CD8-positive, alpha-beta memory T cell (primary cell): ENCODE data around the gene FAM241B. TPM values are rescaled to one million over a fixed set of nuclear protein-coding genes. Genes with fewer than 3 reads are reported as not detected.

ENCODE experiments used
- CTCF ChIA-PET: fragments of 350-600 bp; sonication (Branson Sonifier 250); formaldehyde crosslinking; loops from one replicate; lab custom pipeline; 2021; ENCODE audit warnings: antibody characterized with exemption; lab: Charles Lee
- POLR2A ChIA-PET: fragments of 350-600 bp; sonication (Branson Sonifier 250); formaldehyde crosslinking; loops from one replicate; lab custom pipeline; 2021; ENCODE audit warnings: antibody characterized with exemption; lab: Charles Lee
- DNase-seq, 5 donors: peaks; one replicate each; pipeline versions ENCODE4 v3.0.0 to v3.0.0-alpha.2; 2020 to 2022; ENCODE audit warnings: mixed read lengths in 1 of 5
- H3K27ac ChIP-seq: one replicate; pipeline ENCODE4 v1.7.0; 2013; ENCODE audit warnings: low read depth, mild to moderate bottlenecking, low read length, moderate library complexity
- H3K27me3 ChIP-seq: 2 replicates; pipeline ENCODE4 v1.7.0; 2013; ENCODE audit warnings: low read length, mild to moderate bottlenecking; ENCODE audit not compliant: insufficient read depth, poor library complexity, severe bottlenecking
- H3K36me3 ChIP-seq: 2 replicates; pipeline ENCODE4 v1.7.0; 2013; ENCODE audit warnings: mild to moderate bottlenecking, low read length, moderate library complexity; ENCODE audit not compliant: insufficient read depth
- H3K4me1 ChIP-seq: 2 replicates; pipeline ENCODE4 v1.7.0; 2013; ENCODE audit warnings: mild to moderate bottlenecking, low read length, moderate library complexity; ENCODE audit not compliant: insufficient read depth
- H3K4me3 ChIP-seq: 2 replicates; pipeline ENCODE4 v1.7.0; 2013; ENCODE audit warnings: mild to moderate bottlenecking, low read length
- H3K9me3 ChIP-seq: 2 replicates; pipeline ENCODE4 v1.7.0; 2013; ENCODE audit warnings: mild to moderate bottlenecking, low read length
- H3K27ac Mint-ChIP-seq, 8 donors: one replicate each; pipeline ENCODE4 v1.8.0; 2020 to 2021; ENCODE audit warnings: mixed read lengths in 8 of 8, mild to moderate bottlenecking in 6 of 8, inconsistent platforms in 3 of 8, moderate library complexity in 3 of 8
- H3K27me3 Mint-ChIP-seq, 2 donors: one replicate each; pipeline ENCODE4 v1.8.0; 2020 to 2021; ENCODE audit warnings: mixed read lengths in 2 of 2, mild to moderate bottlenecking in 1 of 2, moderate library complexity in 1 of 2
- H3K36me3 Mint-ChIP-seq, 3 donors: one replicate each; pipeline ENCODE4 v1.8.0; 2020 to 2021; ENCODE audit warnings: mixed read lengths in 3 of 3, inconsistent platforms in 1 of 3, mild to moderate bottlenecking in 1 of 3
- H3K4me1 Mint-ChIP-seq, 3 donors: one replicate each; pipeline ENCODE4 v1.8.0; 2020 to 2021; ENCODE audit warnings: mixed read lengths in 3 of 3, inconsistent platforms in 1 of 3, mild to moderate bottlenecking in 1 of 3
- H3K4me3 Mint-ChIP-seq, 7 donors: one replicate each; pipeline ENCODE4 v1.8.0; 2020 to 2021; ENCODE audit warnings: mixed read lengths in 7 of 7, mild to moderate bottlenecking in 6 of 7, moderate library complexity in 4 of 7, inconsistent platforms in 2 of 7
- H3K9me3 Mint-ChIP-seq, 5 donors: one replicate each; pipeline ENCODE4 v1.8.0; 2020 to 2022; ENCODE audit warnings: mixed read lengths in 5 of 5, mild to moderate bottlenecking in 3 of 5, moderate library complexity in 2 of 5, inconsistent platforms in 1 of 5
- polyA plus RNA-seq: library from polyadenylated mRNA; unstranded; fragments of 300-500 nt; fragmentation: Illumina TruSeq; gene quantifications from one replicate; pipeline ENCODE4 v1.2.3, GENCODE V29; 2021
- total RNA-seq, 2 experiments: library from RNA; stranded (reverse); gene quantifications; one replicate each; pipeline ENCODE4 v1.2.3, GENCODE V29; 2021

Gene FAM241B
- total and polyA plus RNA-seq, 3 experiments from 2014 or later: 10.6 to 11.8 (median 10.8) TPM

- peaks cover 0 to 9% (median 0%) of the 10 kb centered on the region in 3 donors for H3K36me3 Mint-ChIP-seq
- no peak for DNase-seq
- H3K4me1 Mint-ChIP-seq: no peaks in the 10 kb centered on the region
- Histone ChIP-seq H3K4me3 (no peak overlapping the region), H3K27ac (no peak overlapping the region), H3K9me3 (peaks cover under 1% of the 10 kb centered on the region), H3K27me3 (no peaks in the 10 kb centered on the region), H3K36me3 (no peaks in the 10 kb centered on the region), H3K4me1 (no peaks in the 10 kb centered on the region)
- H3K27me3 Mint-ChIP-seq: peaks cover 4 to 8% of the 10 kb centered on the region in 2 donors
- peaks cover 0 to 11% (median 6%) of the 10 kb centered on the region in 5 donors for H3K9me3 Mint-ChIP-seq
- CTCF ChIA-PET: interaction anchor here (1.1 to 1.8 kb wide), 3 partner anchors 15 to 26 kb away, joined by 3 to 4 read pairs (median 3); no protein-coding TSS in a partner anchor
- no peak overlapping the region for H3K4me3 Mint-ChIP-seq
- POLR2A ChIA-PET: no interaction called here
- H3K27ac Mint-ChIP-seq: no peak overlapping the region
Observed at GRCh38 chr10:69614130-69614529, 15.9 kb upstream of the FAM241B start.

GRCh38 chr10:69616358-69616757 is 13.7 kb upstream of the FAM241B start:
- no peak for DNase-seq
- Mint-ChIP-seq H3K4me3 (no peak overlapping the region), H3K27ac (no peak overlapping the region), H3K4me1 (peaks cover 9 to 12% (median 10%) of the 10 kb centered on the region in 3 donors), H3K9me3 (no peaks in the 10 kb centered on the region), H3K27me3 (peaks cover 8 to 14% of the 10 kb centered on the region in 2 donors), H3K36me3 (no peaks in the 10 kb centered on the region)
- H3K27ac ChIP-seq: no peak overlapping the region
- CTCF ChIA-PET: no interaction called here
- H3K4me3 ChIP-seq: no peak overlapping the region
- H3K4me1 ChIP-seq: peaks cover 12% of the 10 kb centered on the region
- POLR2A ChIA-PET: no interaction called here
- no peaks in the 10 kb centered on the region for H3K36me3 ChIP-seq
- no peaks in the 10 kb centered on the region for H3K27me3 ChIP-seq
- no peaks in the 10 kb centered on the region for H3K9me3 ChIP-seq

- CTCF ChIA-PET: interaction anchor here (0.5 to 2.0 kb wide), 3 partner anchors 11 to 299 kb away, joined by 3 to 7 read pairs (median 3); partner anchors contain the start of gene FAM241B
Observed at GRCh38 chr10:69618746-69619145, 11.3 kb upstream of the FAM241B start.

GRCh38 chr10:69619626-69620025 is 10.4 kb upstream of the FAM241B start:
- Mint-ChIP-seq H3K27ac (peak overlapping the region in 1 of 8 donors; percentile 68), H3K27me3 (peaks cover 8 to 14% of the 10 kb centered on the region in 2 donors), H3K4me1 (peaks cover 26 to 28% (median 27%) of the 10 kb centered on the region in 3 donors), H3K9me3 (peaks cover 0 to 14% (median 5%) of the 10 kb centered on the region in 5 donors), H3K36me3 (peaks cover 0 to 7% (median 1%) of the 10 kb centered on the region in 3 donors), H3K4me3 (no peak overlapping the region)
- DNase-seq: no peak
- Histone ChIP-seq H3K9me3 (no peaks in the 10 kb centered on the region), H3K27ac (no peak overlapping the region), H3K27me3 (no peaks in the 10 kb centered on the region), H3K4me3 (no peak overlapping the region), H3K36me3 (no peaks in the 10 kb centered on the region), H3K4me1 (peaks cover 29% of the 10 kb centered on the region)
- ChIA-PET CTCF (interaction anchor here (0.9 to 2.0 kb wide), 6 partner anchors 10 to 104 kb away, joined by 3 to 7 read pairs (median 3); partner anchors contain the start of gene FAM241B), POLR2A (no interaction called here)

More at GRCh38 chr10:69618746-69619145, 11.3 kb upstream of the FAM241B start:
- Mint-ChIP-seq H3K4me3 (no peak overlapping the region), H3K9me3 (peaks cover 0 to 5% (median 3%) of the 10 kb centered on the region in 5 donors), H3K27ac (no peak overlapping the region), H3K27me3 (peaks cover 8 to 14% of the 10 kb centered on the region in 2 donors), H3K36me3 (peaks cover 0 to 3% (median 0%) of the 10 kb centered on the region in 3 donors), H3K4me1 (peaks cover 17 to 19% (median 19%) of the 10 kb centered on the region in 3 donors)
- POLR2A ChIA-PET: no interaction called here
- DNase-seq: no peak
- Histone ChIP-seq H3K27ac (no peak overlapping the region), H3K4me3 (no peak overlapping the region), H3K27me3 (no peaks in the 10 kb centered on the region), H3K9me3 (no peaks in the 10 kb centered on the region), H3K36me3 (no peaks in the 10 kb centered on the region), H3K4me1 (peaks cover 23% of the 10 kb centered on the region)

GRCh38 chr10:69620625-69621024 is 9.4 kb upstream of the FAM241B start:
- H3K27ac ChIP-seq: no peak overlapping the region
- Mint-ChIP-seq H3K4me1 (peaks cover 29 to 33% (median 33%) of the 10 kb centered on the region in 3 donors), H3K9me3 (peaks cover 0 to 16% (median 5%) of the 10 kb centered on the region in 5 donors), H3K4me3 (no peak overlapping the region), H3K27ac (no peak overlapping the region), H3K27me3 (peaks cover 8 to 14% of the 10 kb centered on the region in 2 donors), H3K36me3 (peaks cover 0 to 7% (median 1%) of the 10 kb centered on the region in 3 donors)
- H3K36me3 ChIP-seq: no peaks in the 10 kb centered on the region
- H3K9me3 ChIP-seq: no peaks in the 10 kb centered on the region
- no peak for DNase-seq
- H3K27me3 ChIP-seq: no peaks in the 10 kb centered on the region
- POLR2A ChIA-PET: no interaction called here
- no peak overlapping the region for H3K4me3 ChIP-seq
- CTCF ChIA-PET: interaction anchor here (1.0 to 2.0 kb wide), 4 partner anchors 9 to 105 kb away, joined by 3 to 7 read pairs (median 6); partner anchors contain the start of gene FAM241B
- H3K4me1 ChIP-seq: peaks cover 29% of the 10 kb centered on the region

- no peak overlapping the region for H3K27ac ChIP-seq
- H3K27ac Mint-ChIP-seq: peak overlapping the region; percentile 29 to 85 (median 72)
Observed at GRCh38 chr10:69624245-69624786, 5.7 kb upstream of the FAM241B start.

GRCh38 chr10:69626826-69627225 is 3.2 kb upstream of the FAM241B start:
- Mint-ChIP-seq H3K9me3 (peaks cover 2 to 16% (median 5%) of the 10 kb centered on the region in 5 donors), H3K27ac (no peak overlapping the region), H3K4me3 (peak overlapping the region in 1 of 7 donors; percentile 11), H3K27me3 (no peaks in the 10 kb centered on the region), H3K36me3 (peaks cover 0 to 7% (median 1%) of the 10 kb centered on the region in 3 donors), H3K4me1 (peaks cover 33 to 41% (median 40%) of the 10 kb centered on the region in 3 donors)
- ChIA-PET CTCF (interaction anchor here (1.1 to 3.1 kb wide), 2 partner anchors 10 to 112 kb away, joined by 3 to 11 read pairs; no protein-coding TSS in a partner anchor), POLR2A (no interaction called here)
- Histone ChIP-seq H3K36me3 (no peaks in the 10 kb centered on the region), H3K27me3 (no peaks in the 10 kb centered on the region), H3K4me3 (no peak overlapping the region), H3K27ac (no peak overlapping the region), H3K4me1 (peaks cover 31% of the 10 kb centered on the region), H3K9me3 (no peaks in the 10 kb centered on the region)
- no peak for DNase-seq

More at GRCh38 chr10:69624245-69624786, 5.7 kb upstream of the FAM241B start:
- ChIA-PET CTCF (no interaction called here), POLR2A (no interaction called here)
- H3K27me3 Mint-ChIP-seq: peaks cover 4 to 5% of the 10 kb centered on the region in 2 donors
- no peak overlapping the region for H3K4me3 ChIP-seq
- no peaks in the 10 kb centered on the region for H3K9me3 ChIP-seq
- no peaks in the 10 kb centered on the region for H3K27me3 ChIP-seq
- H3K4me1 ChIP-seq: peaks cover 30% of the 10 kb centered on the region
- peak in 2 of 5 donors; percentile 43 to 54 for DNase-seq
- peaks cover 0 to 7% (median 1%) of the 10 kb centered on the region in 3 donors for H3K36me3 Mint-ChIP-seq
- H3K36me3 ChIP-seq: no peaks in the 10 kb centered on the region
- peaks cover 0 to 16% (median 5%) of the 10 kb centered on the region in 5 donors for H3K9me3 Mint-ChIP-seq
- peak overlapping the region; percentile 7 to 58 (median 39) for H3K4me3 Mint-ChIP-seq
- H3K4me1 Mint-ChIP-seq: peaks cover 34 to 41% (median 35%) of the 10 kb centered on the region in 3 donors

- Histone ChIP-seq H3K27me3 (no peaks in the 10 kb centered on the region), H3K4me3 (no peak overlapping the region), H3K9me3 (no peaks in the 10 kb centered on the region), H3K4me1 (peaks cover 20% of the 10 kb centered on the region), H3K27ac (no peak overlapping the region), H3K36me3 (no peaks in the 10 kb centered on the region)
- peak overlapping the region; percentile 57 to 76 (median 66) for H3K4me3 Mint-ChIP-seq
- H3K9me3 Mint-ChIP-seq: peaks cover 0 to 9% (median 1%) of the 10 kb centered on the region in 5 donors
- no peak for DNase-seq
- H3K27ac Mint-ChIP-seq: peak overlapping the region in 2 of 8 donors; percentile 41 to 51
- H3K27me3 Mint-ChIP-seq: peaks cover 0 to 2% of the 10 kb centered on the region in 2 donors
- ChIA-PET POLR2A (no interaction called here), CTCF (interaction anchor here (0.7 to 2.9 kb wide), 8 partner anchors 8 to 113 kb away, joined by 4 to 10 read pairs (median 6); no protein-coding TSS in a partner anchor)
- H3K4me1 Mint-ChIP-seq: peaks cover 27 to 38% (median 35%) of the 10 kb centered on the region in 3 donors
- peaks cover 4 to 16% (median 8%) of the 10 kb centered on the region in 3 donors for H3K36me3 Mint-ChIP-seq
Observed at GRCh38 chr10:69628891-69629290, 1.2 kb upstream of the FAM241B start.
